Measurements from ENCODE around the gene NAV2.

Gene NAV2

DNA sequence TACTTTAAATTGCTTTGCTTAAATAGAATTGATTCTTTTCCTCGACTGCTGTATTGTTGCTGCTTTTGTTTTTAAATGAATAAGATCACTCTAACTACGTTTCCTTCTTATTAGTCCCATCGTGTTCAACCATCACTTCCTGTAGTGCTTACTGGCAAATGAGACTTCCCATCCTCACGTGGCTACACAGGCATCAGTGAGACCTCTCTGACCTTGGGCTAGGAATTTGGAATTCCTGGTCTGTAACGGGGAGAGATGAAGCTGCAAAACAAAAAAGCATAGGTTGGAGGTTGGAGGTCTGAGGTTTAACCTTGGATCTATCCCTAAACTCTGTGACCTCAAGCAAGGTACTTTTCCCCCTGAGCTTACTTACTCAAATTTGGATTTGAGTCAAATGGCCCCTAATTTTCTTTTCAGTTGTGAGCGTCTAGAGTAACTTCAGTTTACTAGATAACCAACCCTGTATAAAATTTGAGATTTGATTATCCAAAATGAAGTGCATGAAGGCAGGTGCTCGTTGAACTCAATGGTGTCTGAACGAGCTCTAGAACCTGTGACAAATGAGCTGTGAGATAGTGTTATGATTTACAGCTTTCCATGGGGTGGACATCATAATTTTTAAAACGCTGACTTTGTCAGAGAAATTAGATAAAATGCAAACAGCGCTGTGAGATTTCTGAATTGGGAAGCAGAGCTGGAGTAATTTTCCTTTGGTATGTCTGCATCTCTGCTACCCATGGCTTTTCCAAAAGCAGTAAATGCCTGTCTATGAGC, 296.4 kb downstream of the NAV2 start:
- H3K27ac ChIP-seq = no peak overlapping the region
- no peak for DNase-seq (ENCODE audit: low spot score)
- POLR2A ChIA-PET (ENCODE audit: low non-redundant PET) = no interaction called here
- TF ChIP-seq, protein P1, sequence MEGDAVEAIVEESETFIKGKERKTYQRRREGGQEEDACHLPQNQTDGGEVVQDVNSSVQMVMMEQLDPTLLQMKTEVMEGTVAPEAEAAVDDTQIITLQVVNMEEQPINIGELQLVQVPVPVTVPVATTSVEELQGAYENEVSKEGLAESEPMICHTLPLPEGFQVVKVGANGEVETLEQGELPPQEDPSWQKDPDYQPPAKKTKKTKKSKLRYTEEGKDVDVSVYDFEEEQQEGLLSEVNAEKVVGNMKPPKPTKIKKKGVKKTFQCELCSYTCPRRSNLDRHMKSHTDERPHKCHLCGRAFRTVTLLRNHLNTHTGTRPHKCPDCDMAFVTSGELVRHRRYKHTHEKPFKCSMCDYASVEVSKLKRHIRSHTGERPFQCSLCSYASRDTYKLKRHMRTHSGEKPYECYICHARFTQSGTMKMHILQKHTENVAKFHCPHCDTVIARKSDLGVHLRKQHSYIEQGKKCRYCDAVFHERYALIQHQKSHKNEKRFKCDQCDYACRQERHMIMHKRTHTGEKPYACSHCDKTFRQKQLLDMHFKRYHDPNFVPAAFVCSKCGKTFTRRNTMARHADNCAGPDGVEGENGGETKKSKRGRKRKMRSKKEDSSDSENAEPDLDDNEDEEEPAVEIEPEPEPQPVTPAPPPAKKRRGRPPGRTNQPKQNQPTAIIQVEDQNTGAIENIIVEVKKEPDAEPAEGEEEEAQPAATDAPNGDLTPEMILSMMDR (conservative IDR thresholded peaks at IDR 0.05; ENCODE audit: low read depth) = no peak
- CTCF ChIA-PET = interaction anchor here (0.5 to 1.0 kb wide), 2 partner anchors 57 to 658 kb away, joined by 3 read pairs; no protein-coding TSS in a partner anchor

DNA sequence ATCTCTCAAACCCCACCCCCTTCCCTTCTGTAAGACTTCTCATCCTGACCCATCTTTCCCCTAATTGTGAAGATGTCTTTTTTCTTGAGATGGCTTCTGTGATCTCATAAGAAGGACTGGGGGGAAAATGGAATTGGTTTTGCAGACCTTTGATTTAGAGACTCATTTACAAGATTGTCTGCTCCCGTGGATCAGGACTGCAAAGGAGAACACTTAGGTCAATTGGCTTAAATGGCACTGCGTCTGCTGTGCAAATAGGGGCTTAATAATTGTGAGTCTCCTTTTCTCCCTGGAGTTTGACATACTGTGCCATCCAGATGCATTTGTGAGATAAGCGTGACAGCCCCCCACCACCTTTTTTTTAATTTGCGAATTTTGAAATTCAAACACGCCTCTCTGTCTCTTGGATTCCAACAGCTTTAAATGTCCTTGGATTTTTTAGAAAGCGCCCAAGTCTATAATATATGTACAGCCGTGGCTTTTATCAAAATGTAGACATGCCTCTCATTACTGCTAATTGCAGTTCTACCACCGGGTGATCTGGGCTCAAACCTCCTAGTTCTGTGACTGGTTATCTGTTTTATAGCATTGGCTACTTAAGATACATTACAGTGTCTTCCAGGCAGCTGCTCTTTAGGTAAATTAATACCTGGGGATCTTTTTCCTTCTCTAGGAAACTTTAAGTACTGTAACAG, 297.7 kb downstream of the NAV2 start:
- TF ChIP-seq, protein P1 (conservative IDR thresholded peaks at IDR 0.05; ENCODE audit: low read depth) = no peak
- ChIA-PET POLR2A (ENCODE audit: low non-redundant PET) (no interaction called here), CTCF (interaction anchor here (0.6 to 0.7 kb wide), 4 partner anchors 34 to 124 kb away, joined by 3 to 7 read pairs (median 4); no protein-coding TSS in a partner anchor)
- DNase-seq (ENCODE audit: low spot score) = no peak
- H3K27ac ChIP-seq = no peak overlapping the region

DNA sequence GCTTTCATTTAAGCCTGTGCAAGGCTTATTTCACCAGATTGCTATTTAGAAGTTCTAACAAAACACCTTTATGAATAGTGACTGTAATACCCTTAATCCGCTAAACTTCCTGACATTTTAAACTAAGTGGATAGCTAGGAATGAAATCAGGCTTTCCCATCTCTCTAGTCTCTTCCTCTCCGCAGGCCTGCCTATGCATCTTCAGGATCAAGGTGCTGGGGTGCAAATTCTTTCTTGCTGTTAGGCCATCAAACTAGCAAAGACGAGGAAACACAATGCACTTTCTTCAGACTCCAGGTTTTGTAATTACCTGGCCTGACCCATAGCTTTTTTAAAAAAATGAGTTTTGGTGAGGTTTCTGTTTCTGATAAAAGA, 298.2 kb downstream of the NAV2 start:
- DNase-seq (ENCODE audit: low spot score) = no peak
- CTCF ChIA-PET = interaction anchor here (0.6 to 0.7 kb wide), 5 partner anchors 34 to 123 kb away, joined by 3 to 7 read pairs (median 4); no protein-coding TSS in a partner anchor
- POLR2A ChIA-PET (ENCODE audit: low non-redundant PET) = no interaction called here
- H3K27ac ChIP-seq = no peak overlapping the region
- TF ChIP-seq, protein P1 (conservative IDR thresholded peaks at IDR 0.05; ENCODE audit: low read depth) = no peak

DNA sequence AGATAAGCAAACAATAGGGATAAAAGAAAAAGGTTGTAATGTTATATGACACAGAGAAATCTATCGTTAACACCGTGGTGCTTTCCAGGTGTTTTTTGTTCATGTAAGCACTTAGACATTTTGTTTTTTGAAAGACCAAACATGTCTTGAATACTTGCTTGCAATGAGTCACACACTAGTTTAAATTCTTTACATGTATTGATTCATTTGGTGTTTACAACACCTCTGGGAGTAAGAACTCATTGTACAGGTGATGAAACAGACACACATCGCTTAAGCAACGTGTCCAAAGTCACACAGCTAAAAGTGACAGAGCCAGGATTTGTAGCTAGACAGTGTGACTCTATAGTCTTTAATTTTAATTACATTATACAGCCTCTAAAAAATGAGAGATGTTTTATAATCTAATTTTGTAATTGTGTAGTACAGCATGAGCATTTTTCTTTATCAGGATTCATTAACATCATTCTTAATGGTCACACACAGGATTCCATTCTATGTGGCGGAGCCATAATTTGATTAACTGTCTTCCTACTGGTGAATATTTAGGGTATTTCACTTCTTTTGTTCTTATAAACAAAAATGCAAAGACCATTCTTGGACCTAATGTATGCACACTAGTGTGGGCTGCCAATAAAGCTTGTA, 298.8 kb downstream of the NAV2 start:
- peak; percentile 84 for DNase-seq (ENCODE audit: low spot score)
- POLR2A ChIA-PET (ENCODE audit: low non-redundant PET) = no interaction called here
- TF ChIP-seq, protein P1 (conservative IDR thresholded peaks at IDR 0.05; ENCODE audit: low read depth) = no peak
- no peak overlapping the region for H3K27ac ChIP-seq
- CTCF ChIA-PET = interaction anchor here (0.6 to 0.7 kb wide), 4 partner anchors 13 to 123 kb away, joined by 4 to 7 read pairs (median 4); no protein-coding TSS in a partner anchor

DNA sequence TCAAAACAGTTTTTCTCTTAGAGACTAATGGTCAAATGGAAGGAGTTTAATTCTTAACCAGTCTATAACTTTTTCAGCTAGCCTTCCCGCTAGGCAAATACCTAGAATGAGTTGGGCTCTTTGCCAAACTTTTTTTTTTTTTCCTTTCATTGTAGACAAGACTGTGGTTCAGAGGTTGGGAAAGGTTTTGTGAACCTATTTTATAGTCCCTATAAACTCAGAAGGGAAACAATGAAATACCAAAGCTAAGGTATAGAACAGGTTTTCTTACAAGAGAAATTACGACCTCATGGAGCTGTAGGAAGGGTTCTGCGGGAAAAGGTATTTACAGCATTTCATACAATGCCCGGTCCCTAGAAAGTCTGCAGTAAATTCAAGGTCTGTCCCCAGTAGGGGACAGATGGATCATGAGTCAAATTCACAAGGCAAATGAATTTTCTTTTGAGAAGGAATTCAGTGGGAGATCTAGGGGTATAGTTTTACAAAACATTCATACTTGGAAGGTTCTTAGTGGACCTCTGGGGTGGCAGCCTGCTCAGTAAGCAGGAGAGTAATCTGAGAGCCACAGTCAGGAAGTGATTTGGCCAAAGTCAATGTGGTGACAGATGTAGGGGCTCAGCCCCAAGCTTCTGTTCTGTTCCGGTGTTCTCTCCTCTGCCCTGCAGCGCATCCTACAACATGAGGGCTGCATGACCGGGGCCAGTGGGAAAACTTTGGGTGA, 300.9 kb downstream of the NAV2 start:
- CTCF ChIA-PET = interaction anchor here (0.5 to 0.6 kb wide), 2 partner anchors 15 to 44 kb away, joined by 3 read pairs; no protein-coding TSS in a partner anchor
- DNase-seq (ENCODE audit: low spot score) = no peak
- POLR2A ChIA-PET (ENCODE audit: low non-redundant PET) = interaction anchor here (0.6 kb wide), 1 partner anchor 14 kb away, joined by 3 read pairs; no protein-coding TSS in a partner anchor
- H3K27ac ChIP-seq = no peak overlapping the region; the same call in 1 of the 2 replicates
- TF ChIP-seq, protein P1 (conservative IDR thresholded peaks at IDR 0.05; ENCODE audit: low read depth) = no peak

DNA sequence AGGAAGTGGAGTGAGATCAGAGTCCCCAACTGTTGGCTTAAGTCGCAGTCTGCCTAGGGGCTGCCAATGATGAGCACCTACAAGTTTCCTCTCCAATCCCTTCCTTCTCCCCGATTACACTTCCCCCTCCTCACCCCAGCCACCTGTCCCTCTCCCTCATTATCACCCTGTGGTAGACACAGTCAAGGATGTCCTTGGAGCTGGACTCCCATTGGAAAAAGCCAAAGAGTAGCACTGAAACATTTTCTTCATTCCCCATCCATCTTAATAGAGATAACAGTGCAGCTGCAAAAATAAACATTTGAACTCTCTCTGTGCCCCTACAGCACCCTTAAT, 301.4 kb downstream of the NAV2 start:
- H3K27ac ChIP-seq = no peak overlapping the region; the same call in 1 of the 2 replicates
- TF ChIP-seq, protein P1 (conservative IDR thresholded peaks at IDR 0.05; ENCODE audit: low read depth) = no peak
- DNase-seq (ENCODE audit: low spot score) = no peak
- POLR2A ChIA-PET (ENCODE audit: low non-redundant PET) = no interaction called here
- CTCF ChIA-PET = no interaction called here
